ENCODE measurements around the gene NCBP1.

Gene NCBP1

DNA sequence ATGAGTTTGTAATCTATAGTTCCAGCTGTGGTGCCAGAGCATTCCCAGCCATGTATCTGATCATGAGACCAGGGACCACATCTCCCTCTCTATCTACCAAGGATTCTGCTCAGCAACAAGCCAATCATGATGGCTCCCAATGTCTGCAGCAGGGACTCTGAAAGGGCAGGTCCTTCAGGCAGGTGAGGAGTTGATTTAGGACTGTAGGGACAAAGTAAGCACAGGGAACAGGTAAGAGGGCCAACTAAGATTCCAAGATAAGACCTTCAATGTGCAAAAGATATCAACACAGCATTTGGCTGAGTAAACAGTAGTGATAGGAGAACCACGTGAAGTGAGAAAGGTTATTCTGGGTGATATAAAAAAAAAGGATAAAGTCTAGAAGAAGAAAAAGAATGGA lies 55.0 kb downstream of the NCBP1 start:
- TF ChIP-seq FOXP2 (optimal IDR thresholded peaks at IDR 0.05; ENCODE audit: borderline replicate concordance, extremely low read depth, extremely low read length, insufficient read depth) (no peak), POLR2AphosphoS5 (IDR thresholded peaks at IDR 0.05; ENCODE audit: low read depth, low read length) (no peak)
- TF ChIP-seq, protein P1, sequence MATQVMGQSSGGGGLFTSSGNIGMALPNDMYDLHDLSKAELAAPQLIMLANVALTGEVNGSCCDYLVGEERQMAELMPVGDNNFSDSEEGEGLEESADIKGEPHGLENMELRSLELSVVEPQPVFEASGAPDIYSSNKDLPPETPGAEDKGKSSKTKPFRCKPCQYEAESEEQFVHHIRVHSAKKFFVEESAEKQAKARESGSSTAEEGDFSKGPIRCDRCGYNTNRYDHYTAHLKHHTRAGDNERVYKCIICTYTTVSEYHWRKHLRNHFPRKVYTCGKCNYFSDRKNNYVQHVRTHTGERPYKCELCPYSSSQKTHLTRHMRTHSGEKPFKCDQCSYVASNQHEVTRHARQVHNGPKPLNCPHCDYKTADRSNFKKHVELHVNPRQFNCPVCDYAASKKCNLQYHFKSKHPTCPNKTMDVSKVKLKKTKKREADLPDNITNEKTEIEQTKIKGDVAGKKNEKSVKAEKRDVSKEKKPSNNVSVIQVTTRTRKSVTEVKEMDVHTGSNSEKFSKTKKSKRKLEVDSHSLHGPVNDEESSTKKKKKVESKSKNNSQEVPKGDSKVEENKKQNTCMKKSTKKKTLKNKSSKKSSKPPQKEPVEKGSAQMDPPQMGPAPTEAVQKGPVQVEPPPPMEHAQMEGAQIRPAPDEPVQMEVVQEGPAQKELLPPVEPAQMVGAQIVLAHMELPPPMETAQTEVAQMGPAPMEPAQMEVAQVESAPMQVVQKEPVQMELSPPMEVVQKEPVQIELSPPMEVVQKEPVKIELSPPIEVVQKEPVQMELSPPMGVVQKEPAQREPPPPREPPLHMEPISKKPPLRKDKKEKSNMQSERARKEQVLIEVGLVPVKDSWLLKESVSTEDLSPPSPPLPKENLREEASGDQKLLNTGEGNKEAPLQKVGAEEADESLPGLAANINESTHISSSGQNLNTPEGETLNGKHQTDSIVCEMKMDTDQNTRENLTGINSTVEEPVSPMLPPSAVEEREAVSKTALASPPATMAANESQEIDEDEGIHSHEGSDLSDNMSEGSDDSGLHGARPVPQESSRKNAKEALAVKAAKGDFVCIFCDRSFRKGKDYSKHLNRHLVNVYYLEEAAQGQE (IDR thresholded peaks at IDR 0.05; ENCODE audit: insufficient read depth in 1 of 2, low read depth in 2 of 2, low read length in 2 of 2) = no peak

DNA sequence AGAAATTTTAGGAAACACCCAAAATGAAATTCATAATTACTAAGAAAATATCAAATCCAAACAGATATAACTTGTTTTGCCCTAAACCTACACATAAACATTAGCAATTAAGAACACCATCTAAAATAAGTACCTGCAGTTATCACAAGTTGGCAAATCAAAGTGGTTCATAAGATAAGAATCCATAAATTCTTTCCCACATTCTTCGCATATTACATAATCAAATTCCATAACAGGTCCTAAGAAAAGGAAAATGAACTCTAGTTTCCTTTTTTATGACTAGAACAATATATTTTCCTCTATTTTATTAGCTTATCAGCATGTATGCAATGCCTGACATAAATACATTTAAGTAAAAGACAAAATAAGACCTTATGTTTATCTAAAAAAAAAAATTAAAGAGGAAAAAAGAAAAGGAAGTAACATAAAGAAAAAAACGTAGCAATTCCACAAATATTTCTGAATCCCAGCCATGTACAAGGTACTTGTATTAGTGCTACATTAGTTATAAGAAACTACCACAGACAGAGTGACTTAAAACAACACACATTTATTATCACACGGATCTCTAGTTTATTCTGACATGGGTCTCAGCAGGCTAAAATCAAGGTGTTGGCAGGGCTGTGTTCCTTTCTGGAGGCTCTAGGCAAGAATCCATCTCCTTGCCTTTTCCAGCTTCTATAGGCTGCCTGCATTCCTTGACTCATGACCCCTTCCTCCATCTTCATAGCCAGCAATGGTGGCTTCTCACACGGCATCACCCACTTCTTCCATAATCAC lies 56.0 kb downstream of the NCBP1 start:
- TF ChIP-seq, protein P1 (IDR thresholded peaks at IDR 0.05; ENCODE audit: insufficient read depth in 1 of 2, low read depth in 2 of 2, low read length in 2 of 2) = no peak
- no peak for TF ChIP-seq SIN3A (IDR thresholded peaks at IDR 0.05; ENCODE audit: borderline replicate concordance, insufficient read depth, low read length)
- no peak for TF ChIP-seq TAF1 (IDR thresholded peaks at IDR 0.05; ENCODE audit: borderline replicate concordance, insufficient read depth, low read length)
- TF ChIP-seq FOXP2 (optimal IDR thresholded peaks at IDR 0.05; ENCODE audit: borderline replicate concordance, extremely low read depth, extremely low read length, insufficient read depth) = no peak
- TF ChIP-seq POLR2AphosphoS5 (IDR thresholded peaks at IDR 0.05; ENCODE audit: low read depth, low read length) = no peak

DNA sequence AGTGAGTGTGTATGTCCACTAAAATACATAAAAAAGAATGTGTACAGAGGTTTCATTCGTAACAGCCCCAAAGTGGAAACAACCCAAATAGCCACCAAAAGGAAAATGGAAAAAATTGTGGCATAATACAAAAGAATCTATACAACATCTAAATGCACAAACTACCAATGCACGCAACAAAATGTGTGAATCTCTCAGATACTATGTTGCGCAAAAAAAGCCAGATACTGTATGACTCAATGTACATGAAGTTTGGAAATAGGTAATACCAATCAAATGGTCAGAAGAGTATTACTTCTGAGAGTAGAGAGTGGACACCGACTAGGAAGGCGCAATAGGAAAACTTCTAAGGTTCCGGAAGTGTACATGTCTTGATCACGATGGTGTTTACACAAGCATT lies 61.1 kb downstream of the NCBP1 start:
- TF ChIP-seq POLR2AphosphoS5 (IDR thresholded peaks at IDR 0.05; ENCODE audit: low read depth, low read length) (no peak), FOXP2 (optimal IDR thresholded peaks at IDR 0.05; ENCODE audit: borderline replicate concordance, extremely low read depth, extremely low read length, insufficient read depth) (no peak), SIN3A (IDR thresholded peaks at IDR 0.05; ENCODE audit: borderline replicate concordance, insufficient read depth, low read length) (no peak), TAF1 (IDR thresholded peaks at IDR 0.05; ENCODE audit: borderline replicate concordance, insufficient read depth, low read length) (no peak)
- TF ChIP-seq, protein P1 (IDR thresholded peaks at IDR 0.05; ENCODE audit: insufficient read depth in 1 of 2, low read depth in 2 of 2, low read length in 2 of 2) = no peak

DNA sequence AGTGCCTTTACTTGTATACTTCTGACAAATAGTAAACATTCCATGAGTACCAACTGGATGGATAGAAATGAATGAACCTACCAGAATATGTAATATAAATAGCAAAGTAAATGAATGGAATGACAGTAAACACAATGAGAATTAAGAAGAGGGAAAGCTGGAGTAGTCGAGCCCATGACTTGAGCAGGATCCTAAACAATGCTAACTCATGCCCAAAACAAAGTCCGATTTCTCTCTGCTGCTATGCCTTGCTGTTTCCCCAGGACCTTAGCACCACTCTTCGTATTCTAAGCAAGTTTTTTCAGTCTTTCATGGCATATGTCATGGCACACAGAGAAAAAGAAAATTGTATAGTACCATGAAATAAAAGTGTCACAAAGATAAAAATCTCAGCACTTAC lies 61.8 kb downstream of the NCBP1 start:
- no peak for TF ChIP-seq TAF1 (IDR thresholded peaks at IDR 0.05; ENCODE audit: borderline replicate concordance, insufficient read depth, low read length)
- TF ChIP-seq FOXP2 (optimal IDR thresholded peaks at IDR 0.05; ENCODE audit: borderline replicate concordance, extremely low read depth, extremely low read length, insufficient read depth) = no peak
- TF ChIP-seq, protein P1 (IDR thresholded peaks at IDR 0.05; ENCODE audit: insufficient read depth in 1 of 2, low read depth in 2 of 2, low read length in 2 of 2) = no peak
- TF ChIP-seq POLR2AphosphoS5 (IDR thresholded peaks at IDR 0.05; ENCODE audit: low read depth, low read length) = no peak
- no peak for TF ChIP-seq SIN3A (IDR thresholded peaks at IDR 0.05; ENCODE audit: borderline replicate concordance, insufficient read depth, low read length)
